Subcutaneous abdominal adipose tissue (tissue), 5 donors: ENCODE data around the gene KRT32.

Experiments used
- H3K27ac ChIP-seq: one replicate; pipeline ENCODE4 v1.7.0; 2013; ENCODE audit warnings: low read depth, mild to moderate bottlenecking, inconsistent platforms, low read length, moderate library complexity
- H3K27me3 ChIP-seq, 5 donors: one replicate each; pipeline ENCODE4 v1.7.0; 2013; ENCODE audit warnings: low read length in 5 of 5, inconsistent platforms in 1 of 5; ENCODE audit not compliant: control insufficient read depth in 5 of 5, insufficient read depth in 4 of 5
- H3K36me3 ChIP-seq, 5 donors: one replicate each; pipeline ENCODE4 v1.7.0; 2013; ENCODE audit warnings: low read length in 5 of 5; ENCODE audit not compliant: control insufficient read depth in 5 of 5, insufficient read depth in 5 of 5
- H3K4me1 ChIP-seq, 5 donors: one replicate each; pipeline ENCODE4 v1.7.0; 2013; ENCODE audit warnings: low read length in 5 of 5, mild to moderate bottlenecking in 3 of 5, moderate library complexity in 1 of 5; ENCODE audit not compliant: control insufficient read depth in 5 of 5, insufficient read depth in 5 of 5
- H3K4me3 ChIP-seq, 5 donors: one replicate each; pipeline ENCODE4 v1.7.0; 2013; ENCODE audit warnings: low read length in 5 of 5, low read depth in 1 of 5
- H3K9ac ChIP-seq, 5 donors: one replicate each; pipeline ENCODE4 v1.7.0; 2013; ENCODE audit warnings: low read length in 5 of 5, mild to moderate bottlenecking in 4 of 5, moderate library complexity in 3 of 5
- H3K9me3 ChIP-seq, 5 donors: one replicate each; pipeline ENCODE4 v1.7.0; 2013; ENCODE audit warnings: low read length in 5 of 5; ENCODE audit not compliant: control insufficient read depth in 5 of 5
- donor health status: healthy.
- donor health status: healthy.
- donor health status: healthy.
- donor health status: healthy.
- donor health status: healthy.

Gene KRT32

GRCh38 chr17:41451154-41451728, 15.9 kb downstream of the KRT32 start:
- Histone ChIP-seq H3K27me3 (peaks cover 0 to 8% (median 3%) of the 10 kb centered on the region in 5 donors), H3K4me3 (no peak overlapping the region), H3K4me1 (no peaks in the 10 kb centered on the region), H3K9ac (no peak overlapping the region), H3K9me3 (no peaks in the 10 kb centered on the region), H3K27ac (no peak overlapping the region), H3K36me3 (no peaks in the 10 kb centered on the region)

DNA sequence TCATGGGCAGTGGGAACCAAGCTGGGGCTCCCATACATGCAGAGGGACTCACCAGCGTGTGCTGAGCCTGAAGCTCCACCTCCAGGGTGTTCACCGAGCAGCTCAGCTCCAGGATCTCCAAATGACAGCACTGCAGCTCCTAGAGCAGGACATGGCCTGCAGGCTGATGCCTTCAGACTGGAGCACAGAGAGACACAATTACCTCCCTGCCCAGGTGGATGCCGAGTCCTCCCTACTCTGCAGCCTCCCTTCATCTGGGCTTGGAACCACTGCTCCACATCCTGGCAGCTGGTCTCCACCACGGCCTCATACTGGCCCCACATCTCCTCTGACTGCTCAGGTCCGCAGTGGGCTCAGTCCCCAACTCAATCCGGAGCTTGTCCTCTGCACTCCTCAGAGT, 18.2 kb downstream of the KRT32 start:
- H3K27ac ChIP-seq = no peak overlapping the region
- H3K36me3 ChIP-seq = no peaks in the 10 kb centered on the region
- peaks cover 0 to 10% (median 3%) of the 10 kb centered on the region in 5 donors for H3K27me3 ChIP-seq
- no peaks in the 10 kb centered on the region for H3K9me3 ChIP-seq
- no peaks in the 10 kb centered on the region for H3K4me1 ChIP-seq
- no peak overlapping the region for H3K9ac ChIP-seq
- no peak overlapping the region for H3K4me3 ChIP-seq

DNA sequence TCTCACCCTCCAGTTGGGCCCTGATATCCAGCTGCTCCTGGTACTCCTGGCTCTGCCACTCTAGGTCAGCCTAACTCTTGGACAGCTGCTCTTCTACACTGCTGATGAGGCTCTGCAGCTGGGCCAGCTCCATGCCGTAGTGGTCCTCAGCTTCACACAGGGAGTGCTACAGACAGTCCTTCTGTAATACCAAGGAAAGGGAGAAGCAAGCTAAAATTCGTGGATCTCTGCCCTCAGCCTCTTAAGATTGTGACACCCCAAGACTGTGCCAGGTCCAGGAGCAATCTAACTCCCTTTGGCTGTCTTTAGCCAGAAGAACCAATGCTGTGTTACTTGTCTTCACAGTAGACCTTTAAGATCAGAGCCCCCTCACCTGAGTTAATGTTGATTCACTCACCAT, 18.7 kb downstream of the KRT32 start:
- H3K4me1 ChIP-seq = no peaks in the 10 kb centered on the region
- H3K27me3 ChIP-seq = peaks cover 0 to 10% (median 3%) of the 10 kb centered on the region in 5 donors
- no peak overlapping the region for H3K9ac ChIP-seq
- no peaks in the 10 kb centered on the region for H3K36me3 ChIP-seq
- no peak overlapping the region for H3K4me3 ChIP-seq
- no peaks in the 10 kb centered on the region for H3K9me3 ChIP-seq
- no peak overlapping the region for H3K27ac ChIP-seq

- Histone ChIP-seq H3K9ac (no peak overlapping the region), H3K27ac (no peak overlapping the region), H3K36me3 (no peaks in the 10 kb centered on the region), H3K4me1 (no peaks in the 10 kb centered on the region), H3K27me3 (peaks cover 0 to 15% (median 7%) of the 10 kb centered on the region in 5 donors), H3K9me3 (no peaks in the 10 kb centered on the region), H3K4me3 (no peak overlapping the region)
Measured at GRCh38 chr17:41446806-41447205, 20.4 kb downstream of the KRT32 start.

DNA sequence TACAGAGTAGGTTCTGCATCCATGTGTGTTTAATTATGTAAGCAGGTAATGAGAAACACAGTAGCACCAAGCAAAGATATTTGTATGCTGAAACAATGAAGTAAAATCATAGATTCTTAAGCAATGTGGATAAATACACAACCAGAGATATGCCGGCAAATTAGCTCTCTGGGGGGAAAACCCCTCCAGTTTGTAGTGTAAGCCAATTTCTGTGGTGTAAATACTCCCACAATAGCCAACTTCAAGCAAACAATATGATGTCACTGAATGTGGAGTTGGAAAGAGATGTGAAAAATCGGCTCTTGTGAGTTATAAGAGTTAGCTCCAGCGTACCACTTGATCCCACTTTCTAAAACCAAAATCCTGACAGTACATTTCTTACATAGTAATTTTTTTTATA, 22.5 kb downstream of the KRT32 start:
- H3K4me1 ChIP-seq = no peaks in the 10 kb centered on the region
- no peak overlapping the region for H3K4me3 ChIP-seq
- H3K27me3 ChIP-seq = peaks cover 0 to 15% (median 7%) of the 10 kb centered on the region in 5 donors
- H3K9ac ChIP-seq = no peak overlapping the region
- no peaks in the 10 kb centered on the region for H3K36me3 ChIP-seq
- no peaks in the 10 kb centered on the region for H3K9me3 ChIP-seq
- H3K27ac ChIP-seq = no peak overlapping the region

GRCh38 chr17:41444186-41444585, 23.0 kb downstream of the KRT32 start:
- H3K27ac ChIP-seq = no peak overlapping the region
- peaks cover 0 to 15% (median 7%) of the 10 kb centered on the region in 5 donors for H3K27me3 ChIP-seq
- no peaks in the 10 kb centered on the region for H3K36me3 ChIP-seq
- no peak overlapping the region for H3K9ac ChIP-seq
- H3K9me3 ChIP-seq = no peaks in the 10 kb centered on the region
- H3K4me1 ChIP-seq = no peaks in the 10 kb centered on the region
- no peak overlapping the region for H3K4me3 ChIP-seq

DNA sequence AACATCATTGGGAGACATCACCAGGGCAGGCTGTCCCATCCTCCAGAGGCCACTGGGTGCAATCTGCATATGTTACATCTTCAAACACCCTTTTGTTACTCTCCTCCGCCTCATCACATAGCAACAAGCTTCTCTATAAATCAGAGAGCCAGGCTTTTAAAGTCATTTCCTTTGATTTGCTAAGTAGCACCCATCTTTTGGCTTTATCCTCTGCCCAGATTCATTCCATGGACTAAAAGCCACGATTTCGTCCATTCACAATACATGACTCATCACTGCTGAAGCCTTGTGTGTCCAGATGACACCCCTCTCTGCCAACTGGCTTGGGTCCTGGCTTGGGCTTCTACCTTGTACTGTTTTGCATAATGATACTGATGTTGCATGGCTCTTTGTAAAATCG, 24.4 kb downstream of the KRT32 start:
- no peaks in the 10 kb centered on the region for H3K36me3 ChIP-seq
- no peak overlapping the region for H3K27ac ChIP-seq
- H3K9ac ChIP-seq = no peak overlapping the region
- no peaks in the 10 kb centered on the region for H3K9me3 ChIP-seq
- H3K4me3 ChIP-seq = no peak overlapping the region
- H3K4me1 ChIP-seq = no peaks in the 10 kb centered on the region
- H3K27me3 ChIP-seq = peaks cover 0 to 15% (median 4%) of the 10 kb centered on the region in 5 donors

- Histone ChIP-seq H3K9ac (no peak within 1 kb of the TSS), H3K9me3 (no peaks in the 10 kb centered on the region), H3K36me3 (no peaks in the 10 kb centered on the region), H3K4me1 (no peaks in the 10 kb centered on the region), H3K4me3 (no peak within 1 kb of the TSS), H3K27me3 (peaks cover 0 to 11% (median 4%) of the 10 kb centered on the region in 5 donors), H3K27ac (no peak within 1 kb of the TSS)
Measured at GRCh38 chr17:41440531-41441033, 26.6 kb downstream of the KRT32 start, which contains the start of gene KRT38. Gene KRT38 (minus strand): TSS chr17:41440983. CDS start chr17:41440921, 62 bp downstream.

GRCh38 chr17:41439375-41439774, 27.8 kb downstream of the KRT32 start:
- no peak overlapping the region for H3K9ac ChIP-seq
- H3K4me1 ChIP-seq = no peaks in the 10 kb centered on the region
- H3K27ac ChIP-seq = no peak overlapping the region
- no peaks in the 10 kb centered on the region for H3K9me3 ChIP-seq
- no peak overlapping the region for H3K4me3 ChIP-seq
- H3K27me3 ChIP-seq = peaks cover 0 to 6% (median 4%) of the 10 kb centered on the region in 5 donors
- no peaks in the 10 kb centered on the region for H3K36me3 ChIP-seq

GRCh38 chr17:41437769-41438168, 29.4 kb downstream of the KRT32 start:
- no peak overlapping the region for H3K9ac ChIP-seq
- H3K27me3 ChIP-seq = peaks cover 0 to 3% (median 2%) of the 10 kb centered on the region in 5 donors
- no peaks in the 10 kb centered on the region for H3K9me3 ChIP-seq
- H3K4me3 ChIP-seq = no peak overlapping the region
- no peak overlapping the region for H3K27ac ChIP-seq
- H3K4me1 ChIP-seq = no peaks in the 10 kb centered on the region
- no peaks in the 10 kb centered on the region for H3K36me3 ChIP-seq
